Peyer's patch (tissue), 4 donors: ENCODE data around the gene PDLIM7. TPM values are rescaled to one million over a fixed set of nuclear protein-coding genes. Genes with fewer than 3 reads are reported as not detected.
A peak's percentile ranks its signal among the peaks of the same experiment; 100 is the strongest.

Experiments
- DNase-seq, 3 donors: peaks; one replicate each; pipeline ENCODE4 v3.0.0-alpha.2; 2017 to 2019
- H3K27ac ChIP-seq, 4 donors: fragments of 200-600 bp; sonication (generic); one replicate each; pipeline ENCODE4 v1.5.1; 2016 to 2019
- H3K27me3 ChIP-seq, 2 donors: fragments of 200-600 bp; sonication (generic); one replicate each; pipeline ENCODE4 v1.5.1; 2019
- H3K36me3 ChIP-seq, 3 donors: fragments of 200-600 bp; sonication (generic); one replicate each; pipeline ENCODE4 v1.5.1; 2016 to 2019
- H3K4me1 ChIP-seq, 4 donors: fragments of 200-600 bp; sonication (generic); one replicate each; pipeline ENCODE4 v1.5.1; 2016 to 2019
- H3K4me3 ChIP-seq, 4 donors: fragments of 200-600 bp; sonication (generic); 1 replicate in 3 of 4; 2 replicates in 1 of 4; pipeline ENCODE4 v1.5.1; 2016 to 2019; ENCODE audit warnings: mild to moderate bottlenecking in 1 of 4
- H3K9me3 ChIP-seq, 4 donors: fragments of 200-600 bp; sonication (generic); one replicate each; pipeline ENCODE4 v1.5.1; 2016 to 2019; ENCODE audit warnings: mild to moderate bottlenecking in 1 of 4
- POLR2A ChIP-seq, 2 donors: fragments of 450-650 bp; IDR thresholded peaks; one replicate each; pipeline ENCODE4 v1.5.1; 2017; ENCODE audit warnings: antibody characterized with exemption in 2 of 2, mild to moderate bottlenecking in 2 of 2, moderate library complexity in 2 of 2
- total RNA-seq, 4 donors: library from RNA; depleted of rRNA; stranded (reverse); fragments of >200 nt; gene quantifications; one replicate each; pipeline ENCODE4 v1.1.0, GENCODE V29; 2016
- TF ChIP-seq, protein P1 (sequence below), 6 experiments: fragments of 450-650 bp in 4 of 6; fragments of 200-600 bp in 2 of 6; sonication (generic) in 1 of 6; IDR thresholded peaks; one replicate each; pipeline ENCODE4 v1.5.1; 2017 to 2019; ENCODE audit warnings: antibody characterized with exemption in 6 of 6, mild to moderate bottlenecking in 3 of 6, moderate library complexity in 1 of 6

PDLIM7 gene
- total RNA-seq, 4 donors from 2014 or later: 17.4 to 137 (median 23.3) TPM

DNA sequence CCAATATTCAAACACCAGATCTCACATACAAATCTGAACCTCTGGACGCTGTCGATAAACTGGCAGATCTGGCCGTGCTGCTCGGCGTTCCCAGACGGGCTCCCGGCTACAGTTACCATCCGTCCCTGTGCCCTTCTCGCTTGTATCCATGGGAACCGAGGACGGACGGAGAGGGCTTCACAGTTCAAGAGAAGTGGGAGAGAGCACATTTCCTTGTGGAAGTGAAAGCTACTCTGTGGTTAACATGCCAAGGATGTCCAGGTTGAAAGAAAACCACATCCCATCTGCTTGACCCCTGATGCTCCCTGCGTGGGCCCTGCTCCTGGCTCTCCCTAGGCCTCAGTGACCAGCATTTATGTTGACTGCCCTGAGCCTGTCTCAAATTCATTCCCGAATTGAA, 17.6 kb downstream of the PDLIM7 start:
- Histone ChIP-seq H3K27ac (peak overlapping the region in 3 of 4 donors; percentile 40 to 71 (median 62)), H3K9me3 (no peaks in the 10 kb centered on the region), H3K4me1 (peaks cover 0 to 27% (median 0%) of the 10 kb centered on the region in 4 donors), H3K4me3 (no peak overlapping the region), H3K36me3 (no peaks in the 10 kb centered on the region), H3K27me3 (no peaks in the 10 kb centered on the region)
- DNase-seq: no peak
- TF ChIP-seq, protein P1, sequence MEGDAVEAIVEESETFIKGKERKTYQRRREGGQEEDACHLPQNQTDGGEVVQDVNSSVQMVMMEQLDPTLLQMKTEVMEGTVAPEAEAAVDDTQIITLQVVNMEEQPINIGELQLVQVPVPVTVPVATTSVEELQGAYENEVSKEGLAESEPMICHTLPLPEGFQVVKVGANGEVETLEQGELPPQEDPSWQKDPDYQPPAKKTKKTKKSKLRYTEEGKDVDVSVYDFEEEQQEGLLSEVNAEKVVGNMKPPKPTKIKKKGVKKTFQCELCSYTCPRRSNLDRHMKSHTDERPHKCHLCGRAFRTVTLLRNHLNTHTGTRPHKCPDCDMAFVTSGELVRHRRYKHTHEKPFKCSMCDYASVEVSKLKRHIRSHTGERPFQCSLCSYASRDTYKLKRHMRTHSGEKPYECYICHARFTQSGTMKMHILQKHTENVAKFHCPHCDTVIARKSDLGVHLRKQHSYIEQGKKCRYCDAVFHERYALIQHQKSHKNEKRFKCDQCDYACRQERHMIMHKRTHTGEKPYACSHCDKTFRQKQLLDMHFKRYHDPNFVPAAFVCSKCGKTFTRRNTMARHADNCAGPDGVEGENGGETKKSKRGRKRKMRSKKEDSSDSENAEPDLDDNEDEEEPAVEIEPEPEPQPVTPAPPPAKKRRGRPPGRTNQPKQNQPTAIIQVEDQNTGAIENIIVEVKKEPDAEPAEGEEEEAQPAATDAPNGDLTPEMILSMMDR (IDR thresholded peaks at IDR 0.05): no peak
- TF ChIP-seq POLR2A (IDR thresholded peaks at IDR 0.05): no peak

DNA sequence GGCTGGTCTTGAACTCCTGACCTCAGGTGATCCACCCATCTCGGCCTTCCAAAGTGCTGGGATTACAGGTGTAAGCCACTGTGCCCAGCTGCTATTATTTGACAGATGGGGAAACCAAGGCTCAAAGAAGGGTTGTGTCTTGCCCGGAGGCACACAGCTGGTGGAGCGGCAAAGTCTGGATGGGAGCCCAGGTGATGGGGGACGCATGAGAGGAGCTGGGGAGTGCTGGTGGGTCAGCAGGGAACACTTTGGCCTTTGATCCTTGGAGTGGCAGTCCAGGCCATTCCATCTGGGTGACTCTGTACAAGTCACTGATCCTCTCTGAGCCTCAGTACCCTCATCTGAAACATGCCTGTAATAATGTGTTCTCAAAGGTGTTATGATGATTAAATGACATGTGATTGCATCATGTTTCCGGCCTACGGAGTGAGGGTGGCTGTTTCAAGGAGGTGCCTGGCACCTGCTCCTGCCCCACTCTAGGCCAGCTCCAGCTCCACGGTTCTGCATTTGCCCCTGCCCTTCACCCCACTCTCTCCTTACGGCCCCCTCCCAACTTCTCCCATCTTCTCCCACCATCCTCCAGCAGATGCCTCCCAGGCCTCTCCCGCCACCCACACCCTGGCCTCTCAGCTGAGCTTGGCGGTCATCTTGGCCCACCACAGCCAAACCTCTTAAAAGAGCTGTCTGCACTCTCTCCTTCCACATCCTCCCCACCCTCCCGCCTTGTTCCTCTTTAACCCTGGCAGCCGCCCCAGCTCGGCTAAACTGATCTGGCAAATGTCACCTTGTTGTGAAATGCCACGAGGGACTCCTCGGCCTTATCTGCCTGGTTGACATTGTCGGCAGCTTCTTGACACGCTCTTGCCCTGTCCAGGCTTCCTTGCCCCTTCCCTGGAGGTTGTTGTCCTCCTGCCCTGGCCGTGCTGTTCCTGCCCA, 18.4 kb downstream of the PDLIM7 start:
- Histone ChIP-seq H3K27me3 (no peaks in the 10 kb centered on the region), H3K9me3 (no peaks in the 10 kb centered on the region), H3K4me3 (no peak overlapping the region), H3K27ac (peak overlapping the region in 3 of 4 donors; percentile 40 to 71 (median 62)), H3K36me3 (no peaks in the 10 kb centered on the region), H3K4me1 (peaks cover 0 to 28% (median 0%) of the 10 kb centered on the region in 4 donors)
- TF ChIP-seq POLR2A (IDR thresholded peaks at IDR 0.05): no peak
- TF ChIP-seq, protein P1 (IDR thresholded peaks at IDR 0.05): no peak
- DNase-seq: peak in 2 of 3 donors; percentile 48 to 73

DNA sequence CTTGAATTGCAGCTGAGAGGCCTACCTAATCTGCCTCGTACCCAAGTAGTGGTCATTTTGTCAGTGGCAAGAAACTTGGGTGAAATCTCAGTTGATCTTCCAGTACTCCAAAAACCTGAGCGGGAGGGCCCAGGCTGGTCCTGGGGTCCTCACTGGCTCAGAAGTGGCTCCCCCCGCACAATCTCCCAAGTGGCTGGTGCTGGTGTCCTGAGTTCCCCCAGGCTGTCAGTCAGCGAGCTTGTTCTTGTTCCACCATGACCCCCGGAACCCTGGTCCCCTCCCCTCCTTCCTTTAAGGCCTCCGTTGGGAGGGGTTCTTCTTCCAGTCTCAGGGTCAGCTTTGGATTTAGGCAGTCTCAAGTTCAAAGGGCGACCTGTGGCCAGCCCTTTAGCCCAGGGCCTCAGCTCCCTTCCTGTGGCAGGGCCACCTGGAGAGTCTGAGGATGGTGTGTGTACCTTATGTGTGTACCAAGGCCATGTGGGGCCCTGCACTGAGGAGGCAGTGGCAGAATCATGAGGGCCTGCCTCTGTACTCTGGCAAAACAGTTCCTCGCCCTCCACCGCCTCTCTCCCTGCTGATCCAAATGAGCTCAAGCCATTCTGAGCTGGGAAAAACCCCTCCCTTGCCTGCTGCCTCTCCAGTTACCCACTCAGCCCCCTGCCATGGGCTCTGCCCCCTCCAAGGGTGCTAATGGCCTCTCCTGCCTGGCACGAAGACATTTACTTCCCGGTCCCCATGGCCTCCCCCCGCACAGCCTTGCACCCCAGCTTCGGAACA, 19.5 kb downstream of the PDLIM7 start:
- H3K36me3 ChIP-seq: no peaks in the 10 kb centered on the region
- TF ChIP-seq, protein P1 (IDR thresholded peaks at IDR 0.05): no peak
- TF ChIP-seq POLR2A (IDR thresholded peaks at IDR 0.05): no peak
- no peak overlapping the region for H3K4me3 ChIP-seq
- H3K27me3 ChIP-seq: no peaks in the 10 kb centered on the region
- DNase-seq: no peak
- H3K9me3 ChIP-seq: no peaks in the 10 kb centered on the region
- peaks cover 0 to 32% (median 2%) of the 10 kb centered on the region in 4 donors for H3K4me1 ChIP-seq
- peak overlapping the region in 1 of 4 donors; percentile 71 for H3K27ac ChIP-seq

DNA sequence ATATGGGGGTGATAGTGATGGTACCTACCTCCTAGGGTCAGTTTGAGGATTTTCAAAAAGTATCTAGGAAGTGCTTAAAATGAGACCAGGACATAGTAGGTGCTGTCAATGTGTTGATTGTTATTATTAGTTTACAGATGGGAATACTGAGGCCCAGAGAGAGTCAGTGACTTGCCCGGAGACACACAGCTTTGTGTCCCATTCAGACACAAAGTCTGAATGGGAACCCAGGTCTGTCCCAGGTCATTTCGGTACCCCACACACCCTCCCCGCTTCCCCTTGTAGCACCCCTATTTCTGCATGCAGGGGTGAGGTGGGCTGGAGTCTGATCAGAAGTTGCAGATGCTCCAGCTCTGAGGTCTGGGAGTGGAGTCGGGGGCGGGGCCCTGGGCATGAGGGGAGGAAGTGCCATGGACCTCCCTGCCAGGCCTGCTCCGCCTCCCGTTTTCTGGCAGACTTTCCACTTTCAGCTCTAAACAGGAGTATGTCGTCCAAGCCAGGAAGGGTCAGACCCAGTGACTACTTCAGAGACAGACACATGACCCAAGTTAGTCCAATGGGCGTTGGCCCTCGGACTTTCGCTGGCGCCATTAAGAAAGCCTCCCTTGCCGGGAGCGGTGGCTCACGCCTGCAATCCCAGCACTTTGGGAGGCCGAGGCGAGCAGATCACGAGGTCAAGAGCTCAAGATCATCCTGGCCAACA, 20.7 kb downstream of the PDLIM7 start:
- no peak for DNase-seq
- H3K27ac ChIP-seq: peak overlapping the region in 2 of 4 donors; percentile 35 to 71

More for the DNA sequence above, 20.7 kb downstream of the PDLIM7 start:
- no peaks in the 10 kb centered on the region for H3K9me3 ChIP-seq
- no peaks in the 10 kb centered on the region for H3K36me3 ChIP-seq
- H3K4me3 ChIP-seq: no peak overlapping the region
- no peaks in the 10 kb centered on the region for H3K27me3 ChIP-seq
- TF ChIP-seq, protein P1 (IDR thresholded peaks at IDR 0.05): no peak
- TF ChIP-seq POLR2A (IDR thresholded peaks at IDR 0.05): no peak
- peaks cover 0 to 43% (median 10%) of the 10 kb centered on the region in 4 donors for H3K4me1 ChIP-seq
